Transverse colon (tissue), 3 donors: ENCODE results near the gene PPP2R3C.
"Not testable (repeated sequence)": the region's sequence is repeated elsewhere in the genome, so short reads cannot be mapped to it uniquely, and the experiment has no call there.

Source experiments
- POLR2A ChIP-seq: fragments of 450-650 bp; IDR thresholded peaks from one replicate; pipeline ENCODE4 v1.6.1; 2016; ENCODE audit warnings: antibody characterized with exemption, mild to moderate bottlenecking, moderate library complexity
- TF ChIP-seq, protein P1 (sequence below), 5 experiments: fragments of 200-600 bp in 3 of 5; fragments of 450-650 bp in 2 of 5; sonication (generic) in 3 of 5; IDR thresholded peaks; 1 replicate in 2 of 5; 2 replicates in 3 of 5; pipeline ENCODE4 v1.5.1; 2016 to 2017; ENCODE audit warnings: antibody characterized with exemption in 5 of 5, inconsistent platforms in 3 of 5, mild to moderate bottlenecking in 2 of 5, moderate library complexity in 1 of 5

DNA sequence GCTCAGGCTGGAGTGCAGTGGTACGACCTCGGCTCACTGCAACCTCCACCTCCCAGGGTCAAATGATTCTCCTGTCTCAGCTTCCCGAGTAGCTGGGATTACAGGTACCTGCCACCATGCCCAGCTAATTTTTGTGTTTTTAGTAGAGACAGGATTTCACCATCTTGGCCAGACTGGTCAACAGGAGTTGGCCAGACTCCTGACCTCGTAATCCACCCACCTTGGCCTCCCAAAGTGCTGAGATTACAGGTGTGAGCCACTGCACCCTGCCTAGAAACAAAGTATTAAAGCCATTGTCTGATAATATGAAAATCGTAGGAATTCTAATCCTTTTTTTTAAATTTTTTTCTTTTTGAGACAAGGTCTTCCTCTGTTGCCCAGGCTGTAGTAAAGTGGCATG, 56.1 kb downstream of the PPP2R3C start:
- TF ChIP-seq, protein P1, sequence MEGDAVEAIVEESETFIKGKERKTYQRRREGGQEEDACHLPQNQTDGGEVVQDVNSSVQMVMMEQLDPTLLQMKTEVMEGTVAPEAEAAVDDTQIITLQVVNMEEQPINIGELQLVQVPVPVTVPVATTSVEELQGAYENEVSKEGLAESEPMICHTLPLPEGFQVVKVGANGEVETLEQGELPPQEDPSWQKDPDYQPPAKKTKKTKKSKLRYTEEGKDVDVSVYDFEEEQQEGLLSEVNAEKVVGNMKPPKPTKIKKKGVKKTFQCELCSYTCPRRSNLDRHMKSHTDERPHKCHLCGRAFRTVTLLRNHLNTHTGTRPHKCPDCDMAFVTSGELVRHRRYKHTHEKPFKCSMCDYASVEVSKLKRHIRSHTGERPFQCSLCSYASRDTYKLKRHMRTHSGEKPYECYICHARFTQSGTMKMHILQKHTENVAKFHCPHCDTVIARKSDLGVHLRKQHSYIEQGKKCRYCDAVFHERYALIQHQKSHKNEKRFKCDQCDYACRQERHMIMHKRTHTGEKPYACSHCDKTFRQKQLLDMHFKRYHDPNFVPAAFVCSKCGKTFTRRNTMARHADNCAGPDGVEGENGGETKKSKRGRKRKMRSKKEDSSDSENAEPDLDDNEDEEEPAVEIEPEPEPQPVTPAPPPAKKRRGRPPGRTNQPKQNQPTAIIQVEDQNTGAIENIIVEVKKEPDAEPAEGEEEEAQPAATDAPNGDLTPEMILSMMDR (IDR thresholded peaks at IDR 0.05), result not testable (repeated sequence)
- not testable (repeated sequence) for TF ChIP-seq POLR2A
